Left ventricle myocardium inferior (tissue), 1 donor: ENCODE measurements around the gene SLFN5. TPM values are rescaled to one million over a fixed set of nuclear protein-coding genes. Genes with fewer than 3 reads are reported as not detected.

Source experiments
- DNase-seq: peaks from one replicate; pipeline ENCODE4 v3.0.0-alpha.2; 2020
- H3K27ac ChIP-seq: fragments of 200-600 bp; replicated peaks from 2 replicates; pipeline ENCODE4 v1.8.0; 2021
- H3K27me3 ChIP-seq: fragments of 200-600 bp; 2 replicates; pipeline ENCODE4 v1.8.0; 2021; ENCODE audit warnings: low read depth
- H3K36me3 ChIP-seq: fragments of 200-600 bp; 2 replicates; pipeline ENCODE4 v1.8.0; 2021
- H3K4me1 ChIP-seq: fragments of 200-600 bp; 2 replicates; pipeline ENCODE4 v1.8.0; 2021
- H3K4me3 ChIP-seq: fragments of 200-600 bp; 2 replicates; pipeline ENCODE4 v1.8.0; 2021; ENCODE audit warnings: mild to moderate bottlenecking, moderate library complexity
- H3K9me3 ChIP-seq: fragments of 200-600 bp; replicated peaks from 2 replicates; pipeline ENCODE4 v1.8.0; 2021
- CTCF ChIP-seq: fragments of 200-600 bp; IDR thresholded peaks from 2 replicates; pipeline ENCODE4 v1.8.0; 2021; ENCODE audit warnings: antibody characterized with exemption, mild to moderate bottlenecking, borderline replicate concordance
- intact Hi-C: fragments of 100-400 bp; cut with micrococcal nuclease; formaldehyde crosslinking; loops from one replicate; pipeline ENCODE4 v1.11.0; 2022
- total RNA-seq: library from RNA; stranded (reverse); fragmentation: NEBNext Ultra II Directional; extraction: Animal tissue kit (Norgen Biotek cat#: 25700); gene quantifications from one replicate; pipeline ENCODE4 v1.2.1, GENCODE V29; 2021
- donor health status: DM: no; HTN: yes; CAD: no; lungs with severe emphysema.

Gene SLFN5
- total RNA-seq, 1 donor from 2014 or later: 8.6 TPM

- Histone ChIP-seq H3K4me3 (no peak overlapping the region), H3K36me3 (no peaks in the 10 kb centered on the region), H3K4me1 (no peaks in the 10 kb centered on the region), H3K27ac (no peak overlapping the region), H3K27me3 (peaks cover 4% of the 10 kb centered on the region), H3K9me3 (peaks cover 13% of the 10 kb centered on the region)
- DNase-seq: no peak
- intact Hi-C loops: no loop called here
- no peak for TF ChIP-seq CTCF
These were observed 43.4 kb downstream of the SLFN5 start for GRCh38 chr17:35286120-35286781.

- Histone ChIP-seq H3K27ac (no peak overlapping the region), H3K36me3 (no peaks in the 10 kb centered on the region), H3K9me3 (peaks cover 13% of the 10 kb centered on the region), H3K4me3 (no peak overlapping the region), H3K4me1 (no peaks in the 10 kb centered on the region), H3K27me3 (peaks cover 4% of the 10 kb centered on the region)
- no peak for DNase-seq
- intact Hi-C loops: no loop called here
- no peak for TF ChIP-seq CTCF
These were observed 44.5 kb downstream of the SLFN5 start for GRCh38 chr17:35287286-35287811.

GRCh38 chr17:35289222-35289621 lies 46.4 kb downstream of the SLFN5 start:
- H3K27me3 ChIP-seq: peaks cover 4% of the 10 kb centered on the region
- no peak overlapping the region for H3K4me3 ChIP-seq
- TF ChIP-seq CTCF: no peak
- H3K36me3 ChIP-seq: no peaks in the 10 kb centered on the region
- no peak for DNase-seq
- intact Hi-C loops: no loop called here
- H3K4me1 ChIP-seq: no peaks in the 10 kb centered on the region
- no peak overlapping the region for H3K27ac ChIP-seq
- peaks cover 13% of the 10 kb centered on the region for H3K9me3 ChIP-seq

- H3K27me3 ChIP-seq: peaks cover 4% of the 10 kb centered on the region
- peaks cover 15% of the 10 kb centered on the region for H3K9me3 ChIP-seq
- H3K4me1 ChIP-seq: no peaks in the 10 kb centered on the region
- no peaks in the 10 kb centered on the region for H3K36me3 ChIP-seq
- no peak overlapping the region for H3K4me3 ChIP-seq
- no peak for TF ChIP-seq CTCF
- DNase-seq: no peak
- intact Hi-C loops: no loop called here
- H3K27ac ChIP-seq: no peak overlapping the region
These were observed 48.9 kb downstream of the SLFN5 start for GRCh38 chr17:35291802-35292201.

GRCh38 chr17:35293151-35293847 lies 50.4 kb downstream of the SLFN5 start:
- Histone ChIP-seq H3K36me3 (no peaks in the 10 kb centered on the region), H3K27ac (no peak overlapping the region), H3K4me1 (no peaks in the 10 kb centered on the region), H3K4me3 (no peak overlapping the region), H3K27me3 (peaks cover 4% of the 10 kb centered on the region), H3K9me3 (peaks cover 15% of the 10 kb centered on the region)
- no peak for DNase-seq
- no peak for TF ChIP-seq CTCF
- intact Hi-C loops: no loop called here
